Neural cell (in vitro differentiated cells): ENCODE data around the gene PLCH1.

ENCODE experiments used
- CTCF ChIP-seq: fragments of 450-650 bp; IDR thresholded peaks from 2 replicates; pipeline ENCODE4 v1.5.1; 2014; ENCODE audit warnings: antibody characterized with exemption, mild to moderate bottlenecking, moderate library complexity; ENCODE audit not compliant: poor library complexity, severe bottlenecking
- EP300 ChIP-seq: fragments of 450-650 bp; conservative IDR thresholded peaks from 2 replicates; pipeline ENCODE4 v1.6.1; 2014; ENCODE audit warnings: antibody characterized with exemption, mild to moderate bottlenecking, moderate library complexity; ENCODE audit not compliant: poor library complexity, severe bottlenecking
- EZH2 ChIP-seq: fragments of 200-600, 300-800 bp; shearing (Covaris generic), sonication (generic); IDR thresholded peaks from 2 replicates; pipeline ENCODE4 v1.6.1; 2014; ENCODE audit warnings: antibody characterized with exemption, low read length, borderline replicate concordance, mild to moderate bottlenecking; ENCODE audit not compliant: insufficient read depth, poor library complexity, severe bottlenecking
- MXI1 ChIP-seq: fragments of 450-650 bp; conservative IDR thresholded peaks from 2 replicates; pipeline ENCODE4 v1.6.1; 2014; ENCODE audit warnings: antibody characterized with exemption, mild to moderate bottlenecking; ENCODE audit not compliant: poor library complexity, severe bottlenecking
- POLR2AphosphoS5 ChIP-seq: IDR thresholded peaks from 2 replicates; pipeline ENCODE4 v1.6.1; 2012
- RAD21 ChIP-seq: fragments of 450-650 bp; conservative IDR thresholded peaks from 2 replicates; pipeline ENCODE4 v1.6.1; 2014; ENCODE audit warnings: antibody characterized with exemption, mild to moderate bottlenecking, moderate library complexity
- SMC3 ChIP-seq: fragments of 450-650 bp; conservative IDR thresholded peaks from 2 replicates; pipeline ENCODE4 v1.6.1; 2014; ENCODE audit warnings: antibody characterized with exemption, mild to moderate bottlenecking, moderate library complexity; ENCODE audit not compliant: poor library complexity
- TAF1 ChIP-seq: IDR thresholded peaks from 2 replicates; pipeline ENCODE4 v1.6.1; 2012; ENCODE audit warnings: low read depth
- TF ChIP-seq, protein P1 (sequence below): IDR thresholded peaks from 2 replicates; pipeline ENCODE4 v1.6.1; 2012; ENCODE audit warnings: borderline replicate concordance

DNA sequence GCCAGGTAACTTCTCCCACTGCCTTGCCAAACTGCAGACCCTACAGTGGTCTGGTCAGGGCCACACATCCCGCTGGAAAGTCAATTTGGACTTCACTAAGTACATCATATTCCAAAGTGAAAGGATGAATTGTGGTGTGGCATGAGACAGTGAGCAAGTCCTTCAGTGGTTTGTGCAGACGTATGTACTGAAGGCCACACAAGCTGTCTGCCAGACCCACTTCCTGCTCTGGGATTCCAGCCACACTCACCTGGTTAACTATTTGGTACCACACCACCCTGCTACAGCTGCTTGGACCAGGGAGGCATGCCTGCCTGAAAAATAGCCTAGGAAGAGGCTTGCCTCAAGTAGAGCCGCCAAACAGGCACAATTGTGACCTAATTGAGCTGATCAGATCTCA lies 357.3 kb downstream of the PLCH1 start:
- TF ChIP-seq CTCF, result no peak
- TF ChIP-seq, protein P1, sequence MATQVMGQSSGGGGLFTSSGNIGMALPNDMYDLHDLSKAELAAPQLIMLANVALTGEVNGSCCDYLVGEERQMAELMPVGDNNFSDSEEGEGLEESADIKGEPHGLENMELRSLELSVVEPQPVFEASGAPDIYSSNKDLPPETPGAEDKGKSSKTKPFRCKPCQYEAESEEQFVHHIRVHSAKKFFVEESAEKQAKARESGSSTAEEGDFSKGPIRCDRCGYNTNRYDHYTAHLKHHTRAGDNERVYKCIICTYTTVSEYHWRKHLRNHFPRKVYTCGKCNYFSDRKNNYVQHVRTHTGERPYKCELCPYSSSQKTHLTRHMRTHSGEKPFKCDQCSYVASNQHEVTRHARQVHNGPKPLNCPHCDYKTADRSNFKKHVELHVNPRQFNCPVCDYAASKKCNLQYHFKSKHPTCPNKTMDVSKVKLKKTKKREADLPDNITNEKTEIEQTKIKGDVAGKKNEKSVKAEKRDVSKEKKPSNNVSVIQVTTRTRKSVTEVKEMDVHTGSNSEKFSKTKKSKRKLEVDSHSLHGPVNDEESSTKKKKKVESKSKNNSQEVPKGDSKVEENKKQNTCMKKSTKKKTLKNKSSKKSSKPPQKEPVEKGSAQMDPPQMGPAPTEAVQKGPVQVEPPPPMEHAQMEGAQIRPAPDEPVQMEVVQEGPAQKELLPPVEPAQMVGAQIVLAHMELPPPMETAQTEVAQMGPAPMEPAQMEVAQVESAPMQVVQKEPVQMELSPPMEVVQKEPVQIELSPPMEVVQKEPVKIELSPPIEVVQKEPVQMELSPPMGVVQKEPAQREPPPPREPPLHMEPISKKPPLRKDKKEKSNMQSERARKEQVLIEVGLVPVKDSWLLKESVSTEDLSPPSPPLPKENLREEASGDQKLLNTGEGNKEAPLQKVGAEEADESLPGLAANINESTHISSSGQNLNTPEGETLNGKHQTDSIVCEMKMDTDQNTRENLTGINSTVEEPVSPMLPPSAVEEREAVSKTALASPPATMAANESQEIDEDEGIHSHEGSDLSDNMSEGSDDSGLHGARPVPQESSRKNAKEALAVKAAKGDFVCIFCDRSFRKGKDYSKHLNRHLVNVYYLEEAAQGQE, result no peak
- no peak for TF ChIP-seq POLR2AphosphoS5
- TF ChIP-seq EZH2, result no peak
- no peak for TF ChIP-seq MXI1
- TF ChIP-seq EP300, result no peak
- TF ChIP-seq TAF1, result no peak
- TF ChIP-seq RAD21, result no peak
- no peak for TF ChIP-seq SMC3
